ENCODE data around the gene NME8.
"Not testable (repeated sequence)": the region's sequence is repeated elsewhere in the genome, so short reads cannot be mapped to it uniquely, and the experiment has no call there.

NME8 gene

GRCh38 chr7:37848297-37848696 lies at the start of gene NME8:
NME8 (plus strand) TSS chr7:37848597; CDS start chr7:37850267, 1,670 bp downstream.
- no peak for DNase-seq

GRCh38 chr7:37806152-37806551 lies 42.2 kb upstream of the NME8 start:
- DNase-seq: no peak

- DNase-seq: not testable (repeated sequence)
Observed at GRCh38 chr7:37812161-37812580, 36.2 kb upstream of the NME8 start.

GRCh38 chr7:37815671-37816371 lies 32.6 kb upstream of the NME8 start:
- DNase-seq: no peak

GRCh38 chr7:37816922-37817590 lies 31.3 kb upstream of the NME8 start:
- DNase-seq: no peak

GRCh38 chr7:37817591-37817960 lies 30.8 kb upstream of the NME8 start:
- DNase-seq: no peak

GRCh38 chr7:37817996-37818720 lies 30.2 kb upstream of the NME8 start:
- DNase-seq: no peak

GRCh38 chr7:37820708-37821468 lies 27.5 kb upstream of the NME8 start:
- no peak for DNase-seq

GRCh38 chr7:37822946-37823345 lies 25.5 kb upstream of the NME8 start:
- no peak for DNase-seq

- DNase-seq: no peak
Observed at GRCh38 chr7:37823557-37823956, 24.8 kb upstream of the NME8 start.

- no peak for DNase-seq
Observed at GRCh38 chr7:37825038-37825437, 23.4 kb upstream of the NME8 start.

GRCh38 chr7:37826825-37827224 lies 21.6 kb upstream of the NME8 start:
- DNase-seq: no peak

- DNase-seq: no peak
Observed at GRCh38 chr7:37831244-37831643, 17.2 kb upstream of the NME8 start.

GRCh38 chr7:37832194-37832593 lies 16.2 kb upstream of the NME8 start:
- DNase-seq: peak in 1 of 2 experiments; percentile 5

GRCh38 chr7:37833107-37833817 lies 15.1 kb upstream of the NME8 start:
- peak; percentile 27 to 31 for DNase-seq

GRCh38 chr7:37833818-37834146 lies 14.6 kb upstream of the NME8 start:
- no peak for DNase-seq

GRCh38 chr7:37853468-37853867 lies 5.1 kb downstream of the NME8 start:
- no peak for DNase-seq

GRCh38 chr7:37882086-37882485 lies 33.7 kb downstream of the NME8 start:
- no peak for DNase-seq

GRCh38 chr7:37893359-37893758 lies 45.0 kb downstream of the NME8 start:
- no peak for DNase-seq

GRCh38 chr7:37894671-37895070 lies 46.3 kb downstream of the NME8 start:
- DNase-seq: no peak

- no peak for DNase-seq
Observed at GRCh38 chr7:37899712-37900247, 51.4 kb downstream of the NME8 start.

GRCh38 chr7:37901236-37901827 lies 52.9 kb downstream of the NME8 start:
- no peak for DNase-seq

All from activated CD4-positive, alpha-beta T cell treated with anti-CD3 and anti-CD28 coated beads, Interleukin-2, amount 50 U/mL, for 48 hours (primary cell).